Measurements from ENCODE around the gene C16orf92.

DNA sequence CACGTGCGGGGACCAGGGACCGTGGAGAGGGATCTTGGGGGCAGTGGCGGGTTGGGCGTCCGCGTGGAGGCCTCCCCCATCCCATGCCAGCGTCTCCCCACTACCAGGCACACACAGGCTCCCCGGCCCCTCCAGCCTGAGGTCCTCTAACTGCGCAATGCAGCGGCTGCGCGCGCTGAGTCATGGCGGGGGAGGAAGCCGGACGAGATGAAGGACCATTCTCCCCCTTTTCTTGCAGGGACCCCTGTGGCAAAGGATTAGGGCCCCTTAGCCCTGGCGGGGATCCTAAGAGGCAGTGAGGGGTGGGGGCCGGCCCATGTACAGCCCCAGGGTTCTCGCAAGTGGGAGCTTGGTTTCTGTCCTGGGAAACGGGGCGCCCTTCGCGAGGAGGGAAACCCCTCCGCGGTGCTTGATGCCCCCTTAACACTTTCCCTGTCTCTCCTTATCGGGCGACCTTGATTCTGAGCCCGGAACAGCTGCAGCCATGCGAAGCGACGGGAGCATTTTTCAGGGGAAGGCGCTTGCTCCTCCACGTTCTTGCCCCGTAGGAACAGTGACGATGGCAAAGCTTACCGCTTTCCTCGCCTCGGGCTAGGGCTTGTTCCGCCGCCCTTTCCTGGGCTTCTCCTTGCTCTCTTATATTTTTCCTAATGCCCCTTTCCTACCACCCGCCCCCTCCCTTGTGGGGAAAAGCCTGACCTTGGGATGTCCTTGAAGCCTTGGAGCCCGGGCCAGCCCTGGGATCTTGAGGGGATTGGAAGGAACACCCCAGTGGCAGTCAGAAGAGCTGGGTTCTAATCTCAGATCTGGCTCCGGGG is 43.2 kb downstream of the C16orf92 start:
- TF ChIP-seq POLR2A (IDR thresholded peaks at IDR 0.05; ENCODE audit: low read depth, low read length), result no peak
- no peak for TF ChIP-seq TAF1 (IDR thresholded peaks at IDR 0.05; ENCODE audit: borderline replicate concordance, low read depth, low read length)
- TF ChIP-seq POLR2AphosphoS5 (IDR thresholded peaks at IDR 0.05; ENCODE audit: low read depth, low read length), result no peak

All from GM12892 (cell line).